ENCODE measurements around the gene DCAF12. TPM values are rescaled to one million over a fixed set of nuclear protein-coding genes. Genes with fewer than 3 reads are reported as not detected.
A peak's percentile ranks its signal among the peaks of the same experiment; 100 is the strongest.

Gene DCAF12
- total and polyA plus RNA-seq, 2 donors (not counting 1 experiment from before 2014, with no cell fraction given) = 1.1 to 1.9 TPM

DNA sequence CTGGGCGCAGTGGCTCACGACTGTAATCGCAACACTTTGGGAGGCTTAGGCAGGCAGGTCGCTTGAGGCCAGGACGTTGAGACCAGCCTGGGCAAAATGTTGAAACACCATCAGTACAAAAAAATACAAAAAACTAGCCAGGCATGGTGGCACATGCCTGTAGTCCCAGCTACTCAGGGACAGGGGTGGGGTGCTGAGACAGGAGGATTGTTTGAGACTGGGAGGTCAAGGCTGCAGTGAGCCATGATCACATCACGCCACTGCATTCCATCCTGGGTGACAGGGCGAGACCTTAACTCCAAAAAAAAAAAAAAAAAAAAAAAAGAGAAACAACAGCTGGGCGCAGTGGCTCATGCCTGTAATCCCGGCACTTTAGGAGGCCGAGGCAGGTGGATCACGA lies 23.7 kb downstream of the DCAF12 start:
- no peak overlapping the region for H3K4me2 ChIP-seq (replicated peaks; ENCODE audit: low read depth, low read length, poor library complexity, severe bottlenecking)
- Mint-ChIP-seq H3K9me3 (ENCODE audit: insufficient read depth) (no peaks in the 10 kb centered on the region), H3K27me3 (peaks cover 19% of the 10 kb centered on the region), H3K4me3 (no peak overlapping the region), H3K4me1 (peaks cover 7% of the 10 kb centered on the region), H3K27ac (no peak overlapping the region)
- peaks cover 5% of the 10 kb centered on the region for H3K79me2 ChIP-seq (ENCODE audit: control insufficient read depth, insufficient read depth, low read length)
- no peak overlapping the region for H3K4me3 ChIP-seq (ENCODE audit: control extremely low read depth in 1 of 5, extremely low read depth in 1 of 5, insufficient read depth in 1 of 5, low read depth in 2 of 5, low read length in 4 of 5)
- CTCF ChIA-PET = interaction anchor here (0.7 kb wide), 1 partner anchor 890 kb away, joined by 3 read pairs; no protein-coding TSS in a partner anchor
- POLR2A ChIA-PET = no interaction called here
- H3K9me3 ChIP-seq (ENCODE audit: control extremely low read depth in 1 of 3, control insufficient read depth in 2 of 3, insufficient read depth in 1 of 3, low read length in 2 of 3) = peaks cover 0 to 18% (median 2%) of the 10 kb centered on the region in 3 donors
- H3K36me3 ChIP-seq (replicated peaks in 1 of 2; ENCODE audit: control extremely low read depth in 1 of 2, control insufficient read depth in 1 of 2, extremely low read depth in 1 of 2, insufficient read depth in 2 of 2, low read length in 1 of 2) = peaks cover 0 to 4% of the 10 kb centered on the region in 2 experiments
- peaks cover 0 to 61% (median 10%) of the 10 kb centered on the region in 4 experiments for H3K27me3 ChIP-seq (replicated peaks in 1 of 4; ENCODE audit: control extremely low read depth in 1 of 4, control insufficient read depth in 3 of 4, insufficient read depth in 4 of 4, low read length in 3 of 4)
- ATAC-seq (ENCODE audit: low read depth) (no peak), DNase-seq (no peak)
- H3K4me1 ChIP-seq (ENCODE audit: control insufficient read depth in 2 of 2, insufficient read depth in 2 of 2, low read length in 2 of 2) = peaks cover 5 to 6% of the 10 kb centered on the region in 2 donors
- intact Hi-C loops (cut with micrococcal nuclease) = no loop called here
- TF ChIP-seq, protein P1, sequence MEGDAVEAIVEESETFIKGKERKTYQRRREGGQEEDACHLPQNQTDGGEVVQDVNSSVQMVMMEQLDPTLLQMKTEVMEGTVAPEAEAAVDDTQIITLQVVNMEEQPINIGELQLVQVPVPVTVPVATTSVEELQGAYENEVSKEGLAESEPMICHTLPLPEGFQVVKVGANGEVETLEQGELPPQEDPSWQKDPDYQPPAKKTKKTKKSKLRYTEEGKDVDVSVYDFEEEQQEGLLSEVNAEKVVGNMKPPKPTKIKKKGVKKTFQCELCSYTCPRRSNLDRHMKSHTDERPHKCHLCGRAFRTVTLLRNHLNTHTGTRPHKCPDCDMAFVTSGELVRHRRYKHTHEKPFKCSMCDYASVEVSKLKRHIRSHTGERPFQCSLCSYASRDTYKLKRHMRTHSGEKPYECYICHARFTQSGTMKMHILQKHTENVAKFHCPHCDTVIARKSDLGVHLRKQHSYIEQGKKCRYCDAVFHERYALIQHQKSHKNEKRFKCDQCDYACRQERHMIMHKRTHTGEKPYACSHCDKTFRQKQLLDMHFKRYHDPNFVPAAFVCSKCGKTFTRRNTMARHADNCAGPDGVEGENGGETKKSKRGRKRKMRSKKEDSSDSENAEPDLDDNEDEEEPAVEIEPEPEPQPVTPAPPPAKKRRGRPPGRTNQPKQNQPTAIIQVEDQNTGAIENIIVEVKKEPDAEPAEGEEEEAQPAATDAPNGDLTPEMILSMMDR (IDR thresholded peaks at IDR 0.05) = no peak
- TF ChIP-seq EZH2 (IDR thresholded peaks at IDR 0.05; ENCODE audit: borderline replicate concordance, insufficient read depth, low read depth, low read length, poor library complexity, severe bottlenecking) = no peak
- H3K27ac ChIP-seq (ENCODE audit: low read length in 2 of 2) = no peak overlapping the region
- no peak overlapping the region for H3K9ac ChIP-seq (ENCODE audit: low read length)
- H4K20me1 ChIP-seq (ENCODE audit: control insufficient read depth, insufficient read depth, low read length, poor library complexity, severe bottlenecking) = no peaks in the 10 kb centered on the region
- H2AFZ ChIP-seq (ENCODE audit: insufficient read depth, low read depth, low read length, poor library complexity, severe bottlenecking) = no peak overlapping the region
- WGBS (ENCODE audit: insufficient coverage) = 97% methylated on average over 9 of the region's 11 CpGs

DNA sequence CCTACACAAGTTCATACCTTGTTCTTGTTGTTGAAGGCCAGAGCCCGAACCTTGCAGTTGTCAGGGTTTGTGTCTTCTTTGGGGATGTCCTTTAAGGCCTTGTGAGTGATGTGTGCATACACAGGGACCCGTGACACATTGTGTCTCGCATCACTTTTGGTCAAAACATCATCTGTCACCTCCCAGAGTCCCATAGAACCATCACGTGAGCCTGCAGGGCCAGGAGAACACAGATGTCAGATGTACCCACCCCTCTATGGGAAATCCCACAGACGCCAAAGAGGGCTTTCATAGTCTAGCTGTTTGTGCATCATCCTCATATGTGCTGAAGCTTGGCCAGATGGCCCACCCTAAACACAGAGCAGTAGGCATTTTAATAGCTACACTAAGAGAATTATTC lies 28.2 kb downstream of the DCAF12 start:
- peaks cover 5% of the 10 kb centered on the region for H3K79me2 ChIP-seq (ENCODE audit: control insufficient read depth, insufficient read depth, low read length)
- H3K4me1 Mint-ChIP-seq = peaks cover 16% of the 10 kb centered on the region
- H3K4me1 ChIP-seq (ENCODE audit: control insufficient read depth in 2 of 2, insufficient read depth in 2 of 2, low read length in 2 of 2) = peaks cover 12 to 16% of the 10 kb centered on the region in 2 donors
- no peaks in the 10 kb centered on the region for H3K36me3 ChIP-seq (replicated peaks in 1 of 2; ENCODE audit: control extremely low read depth in 1 of 2, control insufficient read depth in 1 of 2, extremely low read depth in 1 of 2, insufficient read depth in 2 of 2, low read length in 1 of 2)
- peak overlapping the region; percentile 59 for H3K4me3 Mint-ChIP-seq
- POLR2A ChIA-PET = interaction anchor here (0.6 kb wide), 1 partner anchor 808 kb away, joined by 4 read pairs; the partner anchor contains the start of gene NFX1
- H3K27ac ChIP-seq (ENCODE audit: low read length in 2 of 2) = no peak overlapping the region
- H3K9me3 ChIP-seq (ENCODE audit: control extremely low read depth in 1 of 3, control insufficient read depth in 2 of 3, insufficient read depth in 1 of 3, low read length in 2 of 3) = peaks cover 0 to 12% (median 0%) of the 10 kb centered on the region in 3 donors
- WGBS (ENCODE audit: insufficient coverage) = 58% methylated on average over 3 of the region's 5 CpGs
- TF ChIP-seq, protein P1 (IDR thresholded peaks at IDR 0.05) = no peak
- TF ChIP-seq EZH2 (IDR thresholded peaks at IDR 0.05; ENCODE audit: borderline replicate concordance, insufficient read depth, low read depth, low read length, poor library complexity, severe bottlenecking) = no peak
- H3K27ac Mint-ChIP-seq = peak overlapping the region; percentile 72
- ATAC-seq (ENCODE audit: low read depth) (peak; percentile 63), DNase-seq (peak; percentile 43)
- peaks cover 9% of the 10 kb centered on the region for H3K27me3 Mint-ChIP-seq
- intact Hi-C loops (cut with micrococcal nuclease) = no loop called here
- CTCF ChIA-PET = no interaction called here
- no peak overlapping the region for H3K4me3 ChIP-seq (ENCODE audit: control extremely low read depth in 1 of 5, extremely low read depth in 1 of 5, insufficient read depth in 1 of 5, low read depth in 2 of 5, low read length in 4 of 5)
- H2AFZ ChIP-seq (ENCODE audit: insufficient read depth, low read depth, low read length, poor library complexity, severe bottlenecking) = no peak overlapping the region
- no peak overlapping the region for H3K4me2 ChIP-seq (replicated peaks; ENCODE audit: low read depth, low read length, poor library complexity, severe bottlenecking)
- peaks cover 0 to 53% (median 11%) of the 10 kb centered on the region in 4 experiments for H3K27me3 ChIP-seq (replicated peaks in 1 of 4; ENCODE audit: control extremely low read depth in 1 of 4, control insufficient read depth in 3 of 4, insufficient read depth in 4 of 4, low read length in 3 of 4)
- no peak overlapping the region for H3K9ac ChIP-seq (ENCODE audit: low read length)
- no peaks in the 10 kb centered on the region for H3K9me3 Mint-ChIP-seq (ENCODE audit: insufficient read depth)
- H4K20me1 ChIP-seq (ENCODE audit: control insufficient read depth, insufficient read depth, low read length, poor library complexity, severe bottlenecking) = no peaks in the 10 kb centered on the region
